Fibroblast of pulmonary artery (primary cell): ENCODE results near the gene PRR23E.

Experiments
- DNase-seq: peaks from one replicate; pipeline ENCODE4 v3.0.0-alpha.2; 2010; ENCODE audit warnings: low read depth
- H3K4me3 ChIP-seq: replicated peaks from 2 replicates; pipeline ENCODE4 v1.5.1; 2011; ENCODE audit warnings: low read depth, mild to moderate bottlenecking, control low read depth, low read length, moderate library complexity
- CTCF ChIP-seq: IDR thresholded peaks from 2 replicates; pipeline ENCODE4 v1.5.1; 2011; ENCODE audit warnings: mild to moderate bottlenecking, control low read depth, low read length, inconsistent platforms; ENCODE audit errors: missing control alignments

The PRR23E gene

DNA sequence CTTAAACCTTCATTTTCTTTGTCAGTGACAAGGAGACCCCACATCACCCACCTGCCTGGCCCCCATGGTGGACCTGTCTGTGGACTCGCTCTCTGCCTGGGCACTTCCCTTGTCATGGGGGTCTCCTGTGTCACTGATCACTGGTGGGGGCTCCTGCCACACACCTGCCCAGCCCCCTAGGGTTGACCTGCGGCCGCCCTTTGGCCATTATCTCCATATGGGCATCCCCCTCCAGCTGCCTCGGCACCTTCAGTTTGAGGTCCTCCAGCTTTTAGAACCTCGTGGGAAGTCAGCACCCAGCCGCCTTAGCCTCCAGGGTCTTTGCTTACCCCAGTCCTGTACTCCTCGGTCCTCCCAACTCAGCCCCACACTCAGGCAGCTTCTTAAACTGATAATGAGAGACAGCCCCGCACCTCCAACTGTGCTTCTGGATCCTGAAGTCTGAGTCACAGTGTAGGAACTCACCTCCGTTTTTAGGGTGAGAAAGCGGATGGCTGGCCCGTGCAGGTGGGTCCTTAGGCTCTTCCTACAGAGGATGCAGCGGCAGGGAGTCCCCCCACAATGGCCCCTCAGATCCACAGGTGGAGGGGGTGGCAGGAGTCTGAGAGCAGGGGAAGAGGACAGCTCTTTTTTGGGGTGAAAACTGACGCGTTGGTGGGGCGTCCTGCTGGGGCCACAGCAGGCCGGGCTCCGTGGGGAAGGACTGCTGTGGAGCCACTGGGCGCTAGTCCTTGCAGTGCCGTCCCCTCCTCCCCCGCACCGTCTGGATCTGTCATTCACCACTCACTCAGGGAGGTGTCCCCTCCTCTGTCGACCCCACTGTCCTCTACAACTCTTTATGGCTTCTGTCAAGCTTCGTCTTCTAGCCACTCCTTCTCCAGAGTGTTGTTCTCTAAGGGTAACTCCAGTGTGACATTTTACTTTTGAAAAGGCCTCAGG lies 8.7 kb upstream of the PRR23E start:
- no peak for DNase-seq
- TF ChIP-seq CTCF: no peak
- no peak overlapping the region for H3K4me3 ChIP-seq

DNA sequence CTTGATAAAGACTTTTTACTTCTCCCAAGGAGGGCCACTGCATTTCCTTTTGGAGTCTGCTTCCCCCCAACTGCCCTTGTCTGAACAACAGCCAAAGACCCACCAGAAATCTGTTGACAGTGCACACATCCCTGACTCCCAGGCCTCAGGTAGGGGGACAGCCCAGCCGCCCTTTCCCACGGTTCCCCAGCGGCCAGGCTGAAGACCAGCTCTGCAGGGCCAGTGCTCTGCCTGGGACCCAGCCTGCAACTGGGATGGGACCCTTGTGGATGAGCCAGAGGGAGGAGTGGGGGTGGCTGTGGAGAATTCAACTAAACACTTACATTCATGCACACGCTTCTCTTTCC lies 8.1 kb upstream of the PRR23E start:
- no peak for TF ChIP-seq CTCF
- H3K4me3 ChIP-seq: no peak overlapping the region
- no peak for DNase-seq

DNA sequence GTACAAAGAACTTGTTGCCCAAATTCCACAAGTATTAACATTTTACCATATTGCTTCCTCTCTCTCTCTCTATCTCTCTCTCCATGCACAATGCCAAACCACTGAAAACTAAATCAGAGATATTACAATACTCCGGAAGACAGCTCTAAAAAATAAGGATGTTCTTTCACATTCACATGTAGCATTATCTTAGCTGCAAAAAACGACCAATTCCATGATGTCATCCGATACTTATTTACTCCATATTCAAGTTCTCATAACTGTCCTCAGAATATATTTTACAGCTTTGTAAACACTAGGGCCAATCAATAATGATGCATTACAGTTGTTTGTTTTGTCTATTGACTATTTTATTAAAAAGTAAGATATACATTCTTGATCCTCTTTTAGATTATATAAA lies 7.7 kb upstream of the PRR23E start:
- DNase-seq: no peak
- no peak for TF ChIP-seq CTCF
- no peak overlapping the region for H3K4me3 ChIP-seq

GRCh38 chr3:127185962-127186674 lies 6.8 kb upstream of the PRR23E start:
- TF ChIP-seq CTCF: no peak

GRCh38 chr3:127187316-127187715 lies 5.6 kb upstream of the PRR23E start:
- no peak for TF ChIP-seq CTCF
- no peak overlapping the region for H3K4me3 ChIP-seq
- DNase-seq: no peak

More at GRCh38 chr3:127185962-127186674, 6.8 kb upstream of the PRR23E start:
- H3K4me3 ChIP-seq: no peak overlapping the region
- no peak for DNase-seq

- DNase-seq: no peak
- no peak overlapping the region for H3K4me3 ChIP-seq
- no peak for TF ChIP-seq CTCF
These were observed 410 bp downstream of the PRR23E start for GRCh38 chr3:127193341-127193740.
